Measurements from ENCODE around the gene STX1A.
"Not testable (repeated sequence)": the region's sequence is repeated elsewhere in the genome, so short reads cannot be mapped to it uniquely, and the experiment has no call there.

The STX1A gene

DNA sequence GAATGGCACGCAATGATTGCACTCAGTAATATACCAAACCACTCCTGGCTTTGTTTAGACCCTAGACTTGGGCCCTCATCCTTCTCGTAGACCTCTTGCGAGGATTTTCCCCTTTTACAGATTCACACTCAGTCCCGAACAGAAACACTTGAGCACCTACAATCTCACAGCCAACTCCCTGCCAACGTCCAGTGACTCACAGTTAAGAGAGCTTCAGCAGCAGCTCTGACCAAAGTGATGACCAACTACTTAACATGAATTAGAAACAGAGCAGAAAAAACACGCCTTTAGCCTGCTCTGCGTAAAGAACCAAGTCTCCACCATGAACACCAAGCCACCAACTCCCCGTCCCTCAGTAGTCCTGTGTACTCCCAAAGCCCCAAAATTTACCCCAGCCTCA, 38.4 kb downstream of the STX1A start:
- no peak for DNase-seq

- no peak for DNase-seq
Measured at GRCh38 chr7:73680501-73680900, 39.0 kb downstream of the STX1A start.

- DNase-seq, result no peak
Measured at GRCh38 chr7:73679709-73680108, 39.8 kb downstream of the STX1A start.

GRCh38 chr7:73678862-73679261, 40.6 kb downstream of the STX1A start:
- no peak for DNase-seq

DNA sequence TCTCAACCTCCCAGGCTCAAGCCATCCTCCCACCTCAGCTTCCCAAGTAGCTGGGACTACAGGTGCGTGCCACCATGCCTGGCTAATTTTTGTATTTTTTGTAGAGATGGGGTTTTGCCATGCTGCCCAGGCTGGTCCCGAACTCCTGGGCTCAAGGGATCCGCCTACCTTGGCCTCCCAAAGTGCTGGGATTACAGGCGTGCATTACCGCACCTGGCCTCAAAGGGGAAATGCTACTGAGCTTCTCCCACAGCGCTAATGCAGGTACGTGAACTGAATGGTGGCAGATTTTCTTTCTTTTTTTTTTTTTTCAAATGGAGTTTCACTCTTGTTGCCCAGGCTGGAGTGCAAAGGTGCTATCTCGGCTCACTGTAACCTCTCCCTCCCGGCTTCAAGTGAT, 43.4 kb downstream of the STX1A start:
- DNase-seq, result not testable (repeated sequence)

DNA sequence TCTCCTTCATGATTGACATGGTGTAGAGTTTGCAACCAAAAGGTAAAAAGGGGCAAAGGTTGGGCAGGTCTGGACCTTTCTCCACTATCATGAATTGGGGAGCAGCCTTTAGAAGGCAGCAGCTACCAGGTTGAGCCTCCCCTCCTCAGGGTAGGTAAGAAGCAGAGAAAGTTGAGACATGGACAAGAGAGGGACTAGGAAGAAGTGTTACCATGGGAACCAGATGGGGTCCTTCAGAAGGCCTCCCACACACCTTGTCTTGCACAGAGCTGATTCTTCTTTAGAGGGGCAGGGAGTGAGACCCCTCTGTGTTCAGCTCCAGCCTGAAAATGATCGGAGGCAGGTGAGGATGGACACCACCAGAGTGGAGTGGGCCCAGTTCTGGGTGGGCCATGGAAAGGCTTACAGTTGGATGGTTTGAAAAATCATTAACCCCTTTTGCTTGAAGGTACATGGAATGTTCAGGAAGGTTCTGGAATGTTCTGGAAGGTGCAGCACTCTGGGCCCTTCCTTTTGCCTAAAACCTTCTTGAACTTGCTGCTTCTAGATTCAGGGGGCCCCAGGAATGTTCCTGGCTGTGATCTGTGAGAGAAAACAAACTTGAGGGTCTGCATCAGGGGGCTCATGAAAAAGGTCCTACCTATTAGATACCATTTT, 44.9 kb downstream of the STX1A start:
- no peak for DNase-seq

DNA sequence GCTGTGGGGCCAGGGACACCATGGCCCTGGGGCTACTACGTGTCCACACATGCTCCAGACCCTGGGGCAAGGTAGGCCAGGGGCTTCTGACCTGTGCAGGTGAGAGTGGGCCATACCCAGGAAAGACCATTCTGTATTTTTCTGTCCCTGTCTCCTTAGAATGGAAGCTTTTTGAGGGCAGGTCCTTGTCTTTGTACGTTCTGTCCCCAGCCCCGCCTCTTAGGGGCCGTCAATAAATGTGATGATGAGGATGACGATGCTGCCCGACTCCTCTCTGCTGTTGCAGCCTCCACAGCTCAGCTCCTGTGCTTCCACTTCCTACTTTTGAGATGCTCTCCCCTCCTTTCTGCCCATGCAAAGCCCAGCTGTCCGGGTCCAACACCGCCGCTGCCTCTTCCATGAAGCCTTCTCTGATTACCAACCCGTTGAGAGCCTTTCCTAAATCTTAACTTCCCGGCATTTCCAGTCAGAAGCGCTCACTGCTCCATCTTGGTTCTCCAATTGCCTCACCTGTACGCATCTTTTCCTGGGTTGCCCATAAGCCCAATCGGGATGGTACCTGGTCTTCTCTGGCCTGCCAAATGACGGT, 47.5 kb downstream of the STX1A start:
- DNase-seq, result no peak

GRCh38 chr7:73671322-73671661, 48.2 kb downstream of the STX1A start:
- no peak for DNase-seq

DNA sequence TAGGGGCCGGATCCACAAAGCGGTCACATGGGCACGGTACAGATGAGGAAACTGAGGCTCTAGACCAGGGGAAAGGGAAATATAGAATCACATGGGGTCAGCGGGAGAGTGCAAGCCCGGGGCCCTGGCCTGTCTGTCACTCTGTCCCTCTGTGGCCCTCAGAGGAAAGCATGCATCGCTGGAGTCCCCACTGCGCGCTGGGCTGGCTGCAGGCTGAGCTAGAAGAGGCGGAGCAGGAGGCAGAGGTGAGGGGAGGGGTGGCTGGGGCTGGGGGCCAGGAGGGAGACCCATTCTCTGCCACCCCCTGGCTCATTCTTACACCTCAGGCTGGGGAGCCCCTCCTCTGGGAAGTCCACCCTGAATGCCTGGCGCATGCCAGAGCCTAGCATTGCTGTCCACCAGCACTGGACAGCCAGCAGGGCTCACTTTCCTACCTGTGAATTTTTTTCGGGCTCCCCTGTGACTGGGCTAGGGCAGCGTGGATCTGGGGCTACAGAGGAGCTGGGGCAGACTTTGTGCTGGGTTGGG, 49.5 kb downstream of the STX1A start:
- no peak for DNase-seq

- no peak for DNase-seq
Measured at GRCh38 chr7:73669288-73669701, 50.2 kb downstream of the STX1A start.

GRCh38 chr7:73668886-73669230, 50.6 kb downstream of the STX1A start:
- DNase-seq, result no peak

GRCh38 chr7:73668103-73668885, 51.2 kb downstream of the STX1A start:
- DNase-seq, result no peak

GRCh38 chr7:73667344-73668102, 51.9 kb downstream of the STX1A start, which contains the start of gene VPS37D:
VPS37D (plus strand) TSS chr7:73667831; CDS start chr7:73667959, 128 bp downstream.
- peak; percentile 90 to 98 (median 96) for DNase-seq

- no peak for DNase-seq
Measured at GRCh38 chr7:73663033-73663432, 56.4 kb downstream of the STX1A start.

DNA sequence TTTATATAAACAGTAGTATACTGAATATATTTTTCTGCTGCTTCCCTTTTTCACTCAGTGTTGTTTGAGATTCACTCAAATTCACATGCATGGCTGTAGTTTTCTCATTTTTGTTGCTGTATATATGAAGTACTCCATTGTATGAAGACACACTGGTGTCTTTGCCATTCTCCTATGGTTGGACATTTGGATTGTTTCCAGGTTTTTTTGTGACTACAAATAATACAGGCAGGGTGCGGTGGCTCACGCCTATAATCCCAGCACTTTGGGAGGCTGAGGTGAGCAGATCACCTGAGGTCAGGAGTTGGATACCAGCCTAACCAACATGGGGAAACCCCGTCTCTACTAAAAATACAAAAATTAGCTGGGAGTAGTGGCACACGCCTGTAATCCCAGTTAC, 58.9 kb downstream of the STX1A start:
- not testable (repeated sequence) for DNase-seq

GRCh38 chr7:73659983-73660382, 59.5 kb downstream of the STX1A start:
- no peak for DNase-seq

DNA sequence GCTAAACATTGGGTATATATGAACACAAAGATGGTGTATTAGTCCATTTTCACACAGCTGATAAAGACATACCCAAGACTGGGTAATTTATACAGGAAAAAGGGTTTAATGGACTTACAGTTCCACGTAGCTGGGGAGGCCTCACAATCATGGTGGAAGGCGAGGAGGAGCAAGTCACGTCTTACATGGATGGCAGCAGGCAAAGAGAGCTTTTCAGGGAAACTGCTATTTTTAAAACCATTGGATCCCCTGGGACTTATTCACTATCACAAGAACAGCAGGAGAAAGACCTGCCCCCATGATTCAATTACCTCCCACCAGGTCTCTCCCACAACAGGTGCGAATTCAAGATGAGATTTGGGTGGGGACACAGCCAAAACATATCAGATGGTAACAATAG, 64.2 kb downstream of the STX1A start:
- not testable (repeated sequence) for DNase-seq

- no peak for DNase-seq
Measured at GRCh38 chr7:73652541-73652949, 66.9 kb downstream of the STX1A start.

GRCh38 chr7:73650524-73650923, 68.9 kb downstream of the STX1A start:
- no peak for DNase-seq

DNA sequence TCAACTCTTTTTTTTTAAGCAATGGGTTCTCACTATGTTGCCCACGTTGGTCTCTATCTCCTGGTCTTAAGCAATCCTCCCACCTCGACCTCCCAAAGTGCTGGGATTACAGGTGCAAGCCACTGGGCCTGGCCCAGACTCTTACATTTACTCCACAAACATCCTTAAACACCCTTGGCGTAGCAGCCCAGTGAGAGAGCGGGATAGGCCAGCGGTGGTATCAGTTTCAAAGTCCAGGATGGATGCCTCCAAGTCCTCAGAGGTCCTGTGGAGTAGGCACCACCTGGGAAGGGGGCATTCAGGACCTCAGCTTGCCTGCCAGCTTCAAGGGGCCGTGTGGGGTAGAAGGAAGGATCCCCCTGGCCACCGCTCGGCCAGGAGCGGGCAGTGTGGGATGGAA, 69.9 kb downstream of the STX1A start:
- no peak for DNase-seq

Data from suppressor macrophage (primary cell).